KBM-7 (cell line): ENCODE measurements around the gene DNAJB11.
"Not testable (repeated sequence)": the region's sequence is repeated elsewhere in the genome, so short reads cannot be mapped to it uniquely, and the experiment has no call there.

Experiments used
- DNase-seq: peaks from one replicate; pipeline ENCODE4 v3.0.0-alpha.2; 2015
- in situ Hi-C: fragments of 300-500 bp; cut with MboI; formaldehyde crosslinking; loops from 2 replicates; pipeline ENCODE4 v1.14.3; 2020; ENCODE audit warnings: low sequenced_read_pairs, low pct_unique_long_range_greater_than_20kb, mixed read lengths

DNAJB11 gene

GRCh38 chr3:186570096-186570940, at the start of gene DNAJB11:
Gene DNAJB11, plus strand, starts transcription at chr3:186570720. Its CDS starts 178 bp downstream, at chr3:186570898.
- in situ Hi-C loops, result no loop called here
- DNase-seq, result peak; percentile 99

DNA sequence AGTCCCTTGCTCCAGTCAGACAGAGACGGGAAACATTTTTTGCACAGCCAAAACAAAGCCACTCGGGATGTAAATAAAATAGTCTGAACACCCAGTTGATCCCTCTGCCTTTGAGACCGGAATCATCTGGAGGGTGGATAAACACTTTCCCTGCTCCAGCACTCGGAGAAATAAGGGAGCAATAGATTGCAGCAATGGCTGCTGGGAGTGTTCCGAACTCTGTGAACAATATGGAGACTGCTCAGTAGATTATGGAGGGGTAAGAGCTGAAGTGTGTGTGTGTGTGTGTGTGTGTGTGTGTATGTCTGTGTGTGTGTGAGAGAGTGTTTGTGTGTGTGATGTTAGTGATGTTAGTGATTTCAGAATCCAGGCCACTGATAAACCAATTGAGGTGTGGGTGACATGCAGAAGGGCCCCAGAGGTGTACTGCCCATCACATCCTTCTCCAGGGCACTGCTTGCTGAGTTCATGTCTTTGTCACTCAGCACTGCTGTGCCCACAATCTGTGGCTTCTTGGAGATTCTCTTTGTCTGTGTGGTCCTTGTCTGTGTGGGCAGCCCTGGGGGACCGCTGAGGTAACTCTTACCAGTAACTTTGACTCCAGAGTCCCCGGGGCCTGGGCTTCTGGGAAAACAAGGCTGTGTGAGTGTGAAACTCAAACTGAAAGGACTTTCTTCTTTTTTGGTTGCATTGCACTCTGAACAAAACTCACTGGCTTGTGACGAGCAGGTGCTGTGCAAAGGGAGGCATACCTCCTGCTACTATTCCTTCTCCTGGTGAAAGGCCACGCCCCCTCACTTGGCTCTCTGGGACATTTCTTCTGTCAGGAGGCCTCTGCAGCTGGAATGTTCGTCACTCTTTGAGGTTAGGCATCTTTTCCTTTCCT, 49.3 kb upstream of the DNAJB11 start:
- in situ Hi-C loops, result no loop called here
- DNase-seq, result no peak

DNA sequence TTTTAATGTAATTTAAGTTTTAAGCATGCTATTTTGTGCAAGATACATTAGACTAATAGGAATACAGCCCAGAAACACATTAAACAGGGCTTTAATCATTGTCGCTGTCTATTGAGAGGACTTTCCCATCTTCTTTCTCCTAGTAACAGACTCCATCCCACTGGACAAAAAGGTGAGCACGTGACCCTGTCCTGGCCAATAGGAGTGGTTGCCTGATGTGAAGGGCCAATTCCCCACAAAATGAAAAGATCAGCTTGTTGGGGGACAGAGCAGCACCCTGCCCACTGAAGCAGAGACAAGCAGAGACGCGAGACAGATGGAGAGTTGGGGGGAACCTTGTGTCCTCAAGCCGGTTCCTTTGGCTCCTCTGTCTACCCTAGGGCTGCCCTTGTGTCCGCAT, 47.5 kb upstream of the DNAJB11 start:
- in situ Hi-C loops, result no loop called here

GRCh38 chr3:186523434-186523833, 47.1 kb upstream of the DNAJB11 start:
- in situ Hi-C loops, result no loop called here
- no peak for DNase-seq

More for the DNA sequence above, 47.5 kb upstream of the DNAJB11 start:
- no peak for DNase-seq

DNA sequence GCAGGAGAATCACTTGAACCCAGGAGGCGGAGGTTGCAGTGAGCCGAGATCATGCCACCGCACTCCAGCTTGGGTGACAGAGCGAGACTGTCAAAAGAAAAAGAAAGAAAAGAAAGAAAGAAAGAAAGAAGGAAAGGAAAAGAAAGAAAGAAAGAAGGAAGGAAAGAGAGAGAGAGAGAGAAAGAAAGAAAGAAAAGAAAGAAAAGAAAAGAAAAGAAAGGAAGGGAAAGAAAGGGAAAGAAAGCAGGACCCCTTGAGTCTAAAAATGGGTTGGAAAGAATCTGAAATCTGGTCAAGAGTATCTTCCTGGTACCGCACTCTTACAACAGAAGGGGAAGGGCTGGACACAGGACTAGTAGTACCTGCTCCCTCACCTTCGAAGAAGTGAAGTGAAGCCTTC, 45.9 kb upstream of the DNAJB11 start:
- no peak for DNase-seq
- in situ Hi-C loops, result loop anchor here (25.0 kb wide), 2 partner anchors 262 to 537 kb away; no protein-coding TSS in a partner anchor

GRCh38 chr3:186525369-186526255, 44.9 kb upstream of the DNAJB11 start:
- DNase-seq, result no peak
- in situ Hi-C loops, result loop anchor here (25.0 kb wide), 2 partner anchors 263 to 538 kb away; no protein-coding TSS in a partner anchor

GRCh38 chr3:186526256-186526606, 44.3 kb upstream of the DNAJB11 start:
- no peak for DNase-seq
- in situ Hi-C loops, result loop anchor here (25.0 kb wide), 2 partner anchors 264 to 539 kb away; no protein-coding TSS in a partner anchor

- DNase-seq, result peak; percentile 51
- in situ Hi-C loops, result loop anchor here (25.0 kb wide), 2 partner anchors 267 to 542 kb away; no protein-coding TSS in a partner anchor
Measured at GRCh38 chr3:186529201-186529999, 41.1 kb upstream of the DNAJB11 start.

DNA sequence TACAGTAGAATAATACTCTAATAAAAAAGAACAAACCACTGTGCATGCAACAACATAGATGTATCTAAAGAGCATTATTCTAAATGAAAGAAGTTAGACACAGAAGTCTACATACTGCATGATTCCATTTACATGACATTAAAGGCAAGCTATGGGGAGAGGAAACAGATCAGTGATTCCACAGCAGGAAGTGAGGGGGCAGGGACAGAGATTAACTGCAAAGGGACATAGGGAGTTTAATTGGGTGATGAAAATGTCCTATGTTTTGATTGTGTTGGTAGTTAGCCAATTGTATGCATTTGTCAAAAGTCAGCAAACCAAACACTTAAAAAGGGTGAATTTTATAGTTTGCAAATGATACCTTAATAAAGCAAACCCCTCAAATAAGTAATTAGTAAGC, 40.1 kb upstream of the DNAJB11 start:
- in situ Hi-C loops, result loop anchor here (25.0 kb wide), 2 partner anchors 268 to 543 kb away; no protein-coding TSS in a partner anchor
- DNase-seq, result no peak

- not testable (repeated sequence) for DNase-seq
- in situ Hi-C loops, result loop anchor here (25.0 kb wide), 2 partner anchors 269 to 544 kb away; no protein-coding TSS in a partner anchor
Measured at GRCh38 chr3:186531694-186532093, 38.8 kb upstream of the DNAJB11 start.

GRCh38 chr3:186532598-186533072, 37.9 kb upstream of the DNAJB11 start:
- in situ Hi-C loops, result loop anchor here (25.0 kb wide), 2 partner anchors 270 to 545 kb away; no protein-coding TSS in a partner anchor
- peak; percentile 87 for DNase-seq

- peak; percentile 63 for DNase-seq
- in situ Hi-C loops, result loop anchor here (25.0 kb wide), 2 partner anchors 272 to 547 kb away; no protein-coding TSS in a partner anchor
Measured at GRCh38 chr3:186534113-186534669, 36.3 kb upstream of the DNAJB11 start.

- peak; percentile 35 for DNase-seq
- in situ Hi-C loops, result loop anchor here (25.0 kb wide), 2 partner anchors 275 to 550 kb away; no protein-coding TSS in a partner anchor
Measured at GRCh38 chr3:186536883-186537844, 33.4 kb upstream of the DNAJB11 start.

DNA sequence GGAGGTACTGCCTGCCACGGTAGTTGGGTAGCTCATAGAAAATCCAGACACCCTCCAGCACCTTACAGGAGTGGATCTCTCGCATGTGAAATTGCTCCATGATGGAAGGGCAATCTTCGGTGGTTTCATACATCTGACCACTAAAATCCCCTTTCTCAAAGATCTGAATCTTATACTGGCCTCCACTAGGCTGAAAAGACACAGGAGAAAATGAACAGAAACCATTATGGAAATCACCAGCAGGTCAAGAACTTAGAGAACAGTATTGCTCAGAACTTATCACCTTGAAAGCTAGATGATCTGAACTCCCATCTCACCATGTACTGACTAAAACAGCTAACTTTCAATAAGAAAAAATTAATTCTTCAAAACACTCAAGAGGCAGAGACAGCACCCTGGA, 31.7 kb upstream of the DNAJB11 start:
- in situ Hi-C loops, result loop anchor here (25.0 kb wide), 2 partner anchors 276 to 551 kb away; no protein-coding TSS in a partner anchor
- no peak for DNase-seq

DNA sequence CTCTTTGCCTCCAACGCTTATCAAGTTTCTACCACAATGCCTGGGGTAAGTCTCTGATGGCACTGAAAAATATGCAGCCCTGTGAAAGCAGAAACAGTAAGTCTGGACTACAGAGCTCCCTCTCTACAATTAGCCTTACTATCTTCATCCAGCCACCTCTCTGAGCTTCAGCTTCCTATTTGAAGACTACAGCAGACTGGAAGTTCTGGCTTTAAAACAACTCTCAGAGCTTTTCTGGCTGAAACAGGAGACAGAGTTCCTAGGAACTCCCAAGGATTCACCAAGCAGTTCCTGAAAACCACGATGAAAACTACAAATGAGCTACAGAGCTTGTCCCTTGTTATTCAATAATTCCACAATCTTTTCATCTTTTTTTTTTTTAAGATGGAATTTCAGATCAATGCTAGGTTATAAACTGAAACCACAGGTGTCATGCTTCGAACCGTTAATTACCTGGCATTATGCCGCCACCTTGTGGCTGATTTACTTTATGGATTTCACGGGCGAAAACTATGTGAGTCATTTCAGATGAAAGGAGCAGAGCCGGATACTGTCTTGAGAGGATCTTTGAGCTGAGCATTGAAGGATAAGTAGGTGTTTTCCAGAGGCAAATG, 30.2 kb upstream of the DNAJB11 start:
- peak; percentile 75 for DNase-seq
- in situ Hi-C loops, result loop anchor here (25.0 kb wide), 2 partner anchors 278 to 553 kb away; no protein-coding TSS in a partner anchor

DNA sequence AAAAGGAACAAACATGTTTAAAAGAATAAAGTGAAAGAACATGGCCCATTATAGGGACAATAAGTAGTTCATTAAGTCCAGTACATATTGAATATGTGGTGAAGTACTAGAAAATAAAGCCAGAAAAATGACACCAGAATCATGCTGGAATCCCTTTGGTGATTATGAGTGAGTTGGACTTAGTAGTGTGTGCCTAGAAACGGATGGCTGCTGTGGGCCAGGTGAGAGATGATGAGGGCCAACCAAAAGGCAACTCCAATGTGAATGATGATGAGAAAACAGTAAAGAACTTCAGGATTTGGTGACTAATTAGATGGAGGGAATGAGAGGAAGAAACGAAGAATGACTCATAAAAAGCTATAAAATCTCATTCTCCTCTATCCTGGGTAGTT, 29.7 kb upstream of the DNAJB11 start:
- no peak for DNase-seq
- in situ Hi-C loops, result loop anchor here (25.0 kb wide), 2 partner anchors 279 to 554 kb away; no protein-coding TSS in a partner anchor
